ENCODE data around the gene MAP2K5.

Gene MAP2K5

GRCh38 chr15:67723294-67724024, 181.0 kb downstream of the MAP2K5 start:
- in situ Hi-C loops (cut with HindIII; ENCODE audit: low sequenced_read_pairs), result no loop called here
- TF ChIP-seq, protein P1, sequence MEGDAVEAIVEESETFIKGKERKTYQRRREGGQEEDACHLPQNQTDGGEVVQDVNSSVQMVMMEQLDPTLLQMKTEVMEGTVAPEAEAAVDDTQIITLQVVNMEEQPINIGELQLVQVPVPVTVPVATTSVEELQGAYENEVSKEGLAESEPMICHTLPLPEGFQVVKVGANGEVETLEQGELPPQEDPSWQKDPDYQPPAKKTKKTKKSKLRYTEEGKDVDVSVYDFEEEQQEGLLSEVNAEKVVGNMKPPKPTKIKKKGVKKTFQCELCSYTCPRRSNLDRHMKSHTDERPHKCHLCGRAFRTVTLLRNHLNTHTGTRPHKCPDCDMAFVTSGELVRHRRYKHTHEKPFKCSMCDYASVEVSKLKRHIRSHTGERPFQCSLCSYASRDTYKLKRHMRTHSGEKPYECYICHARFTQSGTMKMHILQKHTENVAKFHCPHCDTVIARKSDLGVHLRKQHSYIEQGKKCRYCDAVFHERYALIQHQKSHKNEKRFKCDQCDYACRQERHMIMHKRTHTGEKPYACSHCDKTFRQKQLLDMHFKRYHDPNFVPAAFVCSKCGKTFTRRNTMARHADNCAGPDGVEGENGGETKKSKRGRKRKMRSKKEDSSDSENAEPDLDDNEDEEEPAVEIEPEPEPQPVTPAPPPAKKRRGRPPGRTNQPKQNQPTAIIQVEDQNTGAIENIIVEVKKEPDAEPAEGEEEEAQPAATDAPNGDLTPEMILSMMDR (IDR thresholded peaks at IDR 0.05; ENCODE audit: low read depth, low read length, missing control alignments), result no peak
- no peak overlapping the region for H3K4me3 ChIP-seq (ENCODE audit: low read depth, low read length)
- DNase-seq (ENCODE audit: low read depth), result no peak

GRCh38 chr15:67724691-67725375, 182.3 kb downstream of the MAP2K5 start:
- in situ Hi-C loops (cut with HindIII; ENCODE audit: low sequenced_read_pairs), result no loop called here
- DNase-seq (ENCODE audit: low read depth), result no peak
- TF ChIP-seq, protein P1 (IDR thresholded peaks at IDR 0.05; ENCODE audit: low read depth, low read length, missing control alignments), result no peak
- H3K4me3 ChIP-seq (ENCODE audit: low read depth, low read length), result no peak overlapping the region

DNA sequence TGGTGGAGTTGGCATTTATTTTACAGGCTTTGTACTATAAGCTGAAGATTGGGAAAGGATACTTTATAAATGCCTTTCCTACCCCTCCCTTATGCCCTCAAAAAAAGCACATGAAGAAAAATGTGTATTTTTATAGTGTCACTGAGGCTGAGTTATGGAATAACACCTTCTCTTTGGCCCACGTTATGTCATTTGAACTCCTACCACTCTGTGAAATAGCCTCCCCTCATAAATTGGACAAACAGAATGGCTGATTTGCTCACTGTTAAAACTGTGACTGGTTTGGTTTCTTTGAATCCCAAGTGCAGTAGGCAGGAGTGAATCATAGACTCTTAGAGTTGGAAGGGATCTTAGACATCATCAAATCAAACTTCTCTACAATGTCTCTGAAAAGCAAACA, 187.6 kb downstream of the MAP2K5 start:
- TF ChIP-seq, protein P1 (IDR thresholded peaks at IDR 0.05; ENCODE audit: low read depth, low read length, missing control alignments), result no peak
- DNase-seq (ENCODE audit: low read depth), result no peak
- in situ Hi-C loops (cut with HindIII; ENCODE audit: low sequenced_read_pairs), result no loop called here
- H3K4me3 ChIP-seq (ENCODE audit: low read depth, low read length), result no peak overlapping the region

DNA sequence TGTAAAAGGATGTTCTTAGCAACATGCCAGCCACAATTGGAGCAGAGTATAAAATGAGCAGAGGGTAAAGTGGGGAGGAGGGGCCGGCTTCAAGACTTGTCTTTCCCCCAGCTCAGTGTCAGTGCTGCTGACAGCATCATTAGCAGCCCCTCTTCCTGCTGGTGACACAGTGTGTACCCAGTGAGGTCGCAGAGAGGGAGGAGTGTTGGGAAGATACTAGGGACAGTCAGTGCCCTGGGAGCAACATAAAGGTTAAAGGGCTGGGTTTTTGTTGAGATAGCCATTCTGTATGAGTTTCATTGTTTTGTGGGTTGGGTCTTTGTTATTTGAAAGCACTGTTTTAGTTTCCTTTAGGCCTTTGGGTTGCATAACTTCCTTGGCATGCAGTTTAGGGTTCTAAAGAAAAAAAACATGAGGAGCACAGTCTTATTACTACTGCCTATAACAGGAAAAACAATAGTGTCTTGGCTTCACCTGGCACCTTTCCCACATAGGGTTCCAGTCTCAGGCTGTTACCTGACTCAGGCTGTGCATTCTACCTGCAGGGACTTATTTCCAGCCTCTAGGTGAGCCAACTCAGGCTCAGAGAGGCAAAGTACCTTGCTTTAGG, 188.7 kb downstream of the MAP2K5 start:
- TF ChIP-seq, protein P1 (IDR thresholded peaks at IDR 0.05; ENCODE audit: low read depth, low read length, missing control alignments), result no peak
- no peak overlapping the region for H3K4me3 ChIP-seq (ENCODE audit: low read depth, low read length)
- no peak for DNase-seq (ENCODE audit: low read depth)
- in situ Hi-C loops (cut with HindIII; ENCODE audit: low sequenced_read_pairs), result no loop called here

DNA sequence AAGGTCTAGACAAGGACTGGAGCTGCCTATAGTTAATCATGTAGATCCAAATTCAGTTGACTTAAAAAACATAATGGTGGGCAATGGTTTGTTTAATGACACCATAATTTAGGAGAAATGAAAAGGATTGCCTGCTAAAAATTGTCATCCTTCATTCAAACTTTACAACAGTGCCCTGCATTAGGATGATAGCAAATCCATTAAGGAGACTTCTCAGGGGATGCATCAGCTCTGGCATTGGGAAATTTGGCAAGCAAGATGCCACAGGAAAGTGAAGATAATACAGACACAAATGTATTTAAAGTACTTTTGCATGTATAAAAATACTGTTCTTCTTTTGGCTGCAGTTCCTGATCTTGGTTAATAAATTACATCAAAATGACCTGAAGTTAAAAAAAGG, 189.7 kb downstream of the MAP2K5 start:
- TF ChIP-seq, protein P1 (IDR thresholded peaks at IDR 0.05; ENCODE audit: low read depth, low read length, missing control alignments), result no peak
- no peak for DNase-seq (ENCODE audit: low read depth)
- H3K4me3 ChIP-seq (ENCODE audit: low read depth, low read length), result no peak overlapping the region
- in situ Hi-C loops (cut with HindIII; ENCODE audit: low sequenced_read_pairs), result no loop called here

DNA sequence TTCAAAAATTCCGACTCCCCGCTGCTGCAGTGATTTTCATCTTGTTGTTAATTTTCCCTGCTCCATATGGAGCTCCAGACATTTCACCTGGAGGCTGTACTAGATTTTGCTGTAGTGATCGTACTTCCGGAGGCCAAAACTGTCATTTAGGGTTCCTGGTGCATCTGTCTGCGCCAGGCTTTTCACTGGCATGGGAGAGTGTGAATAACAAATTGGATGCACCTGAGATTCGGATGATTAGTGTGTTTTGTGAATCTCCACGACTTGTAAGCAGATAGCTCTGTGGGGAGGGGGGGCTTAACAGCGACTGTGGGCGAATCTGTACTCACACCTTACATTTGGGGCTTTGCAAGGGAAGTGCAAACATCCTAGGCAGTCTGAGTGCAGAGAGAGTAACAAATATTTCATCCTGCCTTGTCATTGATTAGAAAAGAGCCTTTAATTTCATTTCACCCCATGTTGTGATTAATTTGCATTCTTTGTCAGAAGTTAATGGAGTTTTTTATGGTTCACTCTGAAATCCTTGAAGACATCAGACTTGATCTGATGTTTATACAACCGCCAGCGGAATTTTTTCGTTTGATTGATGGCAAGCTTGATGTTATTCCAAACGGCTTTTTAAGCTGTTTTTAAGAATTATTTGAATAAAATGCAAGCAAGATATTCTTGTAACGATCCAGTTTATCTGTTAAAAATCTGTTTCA, 190.3 kb downstream of the MAP2K5 start:
- TF ChIP-seq, protein P1 (IDR thresholded peaks at IDR 0.05; ENCODE audit: low read depth, low read length, missing control alignments), result no peak
- H3K4me3 ChIP-seq (ENCODE audit: low read depth, low read length), result no peak overlapping the region
- in situ Hi-C loops (cut with HindIII; ENCODE audit: low sequenced_read_pairs), result no loop called here
- no peak for DNase-seq (ENCODE audit: low read depth)

Data from astrocyte of the cerebellum (primary cell).